Breast epithelium (tissue), 3 donors: ENCODE data around the gene PIP4K2C.

Experiments used
- POLR2AphosphoS5 ChIP-seq, 3 donors: sonication (generic); formaldehyde crosslinking; IDR thresholded peaks; one replicate each; pipeline ENCODE4 v1.6.1; 2017; ENCODE audit warnings: antibody characterized with exemption in 3 of 3
- TF ChIP-seq, protein P1 (sequence below), 3 donors: fragments of 450-650 bp; IDR thresholded peaks; one replicate each; pipeline ENCODE4 v1.5.1; 2016 to 2017; ENCODE audit warnings: antibody characterized with exemption in 3 of 3, mild to moderate bottlenecking in 3 of 3, moderate library complexity in 3 of 3

DNA sequence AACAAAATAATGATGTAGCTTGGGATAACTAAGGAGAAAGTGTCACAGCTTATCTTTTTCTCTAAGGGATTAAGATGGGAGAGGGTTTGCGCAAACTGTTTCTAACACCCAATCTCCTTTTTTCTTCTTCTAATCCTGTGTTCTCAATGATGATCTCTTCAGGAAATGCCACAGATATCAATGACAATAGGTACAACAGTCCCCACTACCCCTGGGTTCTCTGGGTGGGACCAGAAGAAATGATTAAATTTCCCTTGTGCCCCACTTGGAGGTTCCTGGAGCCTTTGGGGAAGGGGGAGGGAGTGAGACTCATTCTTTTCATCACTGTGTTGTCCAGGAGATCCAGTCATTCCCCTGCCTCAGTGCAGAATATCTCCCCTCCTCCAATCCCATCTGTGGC lies 8.6 kb upstream of the PIP4K2C start:
- TF ChIP-seq, protein P1, sequence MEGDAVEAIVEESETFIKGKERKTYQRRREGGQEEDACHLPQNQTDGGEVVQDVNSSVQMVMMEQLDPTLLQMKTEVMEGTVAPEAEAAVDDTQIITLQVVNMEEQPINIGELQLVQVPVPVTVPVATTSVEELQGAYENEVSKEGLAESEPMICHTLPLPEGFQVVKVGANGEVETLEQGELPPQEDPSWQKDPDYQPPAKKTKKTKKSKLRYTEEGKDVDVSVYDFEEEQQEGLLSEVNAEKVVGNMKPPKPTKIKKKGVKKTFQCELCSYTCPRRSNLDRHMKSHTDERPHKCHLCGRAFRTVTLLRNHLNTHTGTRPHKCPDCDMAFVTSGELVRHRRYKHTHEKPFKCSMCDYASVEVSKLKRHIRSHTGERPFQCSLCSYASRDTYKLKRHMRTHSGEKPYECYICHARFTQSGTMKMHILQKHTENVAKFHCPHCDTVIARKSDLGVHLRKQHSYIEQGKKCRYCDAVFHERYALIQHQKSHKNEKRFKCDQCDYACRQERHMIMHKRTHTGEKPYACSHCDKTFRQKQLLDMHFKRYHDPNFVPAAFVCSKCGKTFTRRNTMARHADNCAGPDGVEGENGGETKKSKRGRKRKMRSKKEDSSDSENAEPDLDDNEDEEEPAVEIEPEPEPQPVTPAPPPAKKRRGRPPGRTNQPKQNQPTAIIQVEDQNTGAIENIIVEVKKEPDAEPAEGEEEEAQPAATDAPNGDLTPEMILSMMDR (IDR thresholded peaks at IDR 0.05) = no peak
- no peak for TF ChIP-seq POLR2AphosphoS5 (IDR thresholded peaks at IDR 0.05)
